H9 (cell line): ENCODE data around the gene TMEM202. TPM values are rescaled to one million over a fixed set of nuclear protein-coding genes. Genes with fewer than 3 reads are reported as not detected.

ENCODE experiments used
- DNase-seq: peaks from one replicate; pipeline ENCODE4 v3.0.0-alpha.2; 2017
- H2AFZ ChIP-seq: one replicate; pipeline ENCODE4 v1.6.1; 2013; ENCODE audit warnings: mild to moderate bottlenecking, low read length, control low read depth, moderate library complexity
- H2AK5ac ChIP-seq: 2 replicates; pipeline ENCODE4 v1.6.1; 2013; ENCODE audit warnings: low read length, control low read depth, mixed read lengths; ENCODE audit not compliant: insufficient read length
- H2BK120ac ChIP-seq: one replicate; pipeline ENCODE4 v1.6.1; 2013; ENCODE audit warnings: low read depth, mild to moderate bottlenecking, low read length, control low read depth, inconsistent platforms; ENCODE audit not compliant: poor library complexity, severe bottlenecking
- H2BK12ac ChIP-seq: 2 replicates; pipeline ENCODE4 v1.6.1; 2013; ENCODE audit warnings: low read length, control low read depth, mixed read lengths, low read depth; ENCODE audit not compliant: insufficient read length
- H2BK15ac ChIP-seq: 2 replicates; pipeline ENCODE4 v1.6.1; 2013; ENCODE audit warnings: low read depth, low read length, control low read depth
- H2BK20ac ChIP-seq: one replicate; pipeline ENCODE4 v1.6.1; 2013; ENCODE audit warnings: low read depth, mild to moderate bottlenecking, low read length, control low read depth, inconsistent platforms; ENCODE audit not compliant: poor library complexity, severe bottlenecking
- H2BK5ac ChIP-seq: 2 replicates; pipeline ENCODE4 v1.6.1; 2013; ENCODE audit warnings: low read length, control low read depth, mixed read lengths; ENCODE audit not compliant: insufficient read length
- H3K14ac ChIP-seq: 2 replicates; pipeline ENCODE4 v1.6.1; 2013; ENCODE audit warnings: low read length, control low read depth; ENCODE audit not compliant: insufficient read depth
- H3K18ac ChIP-seq: 2 replicates; pipeline ENCODE4 v1.6.1; 2013; ENCODE audit warnings: low read depth, mild to moderate bottlenecking, mixed read lengths, low read length, control low read depth; ENCODE audit not compliant: insufficient read length
- H3K23ac ChIP-seq: 2 replicates; pipeline ENCODE4 v1.6.1; 2013; ENCODE audit warnings: low read length, control low read depth, mixed read lengths, low read depth; ENCODE audit not compliant: insufficient read length
- H3K23me2 ChIP-seq: 2 replicates; pipeline ENCODE4 v1.6.1; 2013; ENCODE audit warnings: low read depth, mild to moderate bottlenecking, mixed read lengths, low read length, control low read depth; ENCODE audit not compliant: insufficient read length, poor library complexity, severe bottlenecking
- H3K27ac ChIP-seq: 2 replicates; pipeline ENCODE4 v1.5.1; 2013; ENCODE audit warnings: low read length, control low read depth, mixed read lengths, low read depth; ENCODE audit not compliant: insufficient read length
- H3K27me3 ChIP-seq: 2 replicates; pipeline ENCODE4 v1.6.1; 2013; ENCODE audit warnings: low read length, control low read depth, inconsistent platforms; ENCODE audit not compliant: insufficient read depth
- H3K4ac ChIP-seq: 2 replicates; pipeline ENCODE4 v1.6.1; 2013; ENCODE audit warnings: low read depth, mild to moderate bottlenecking, control low read depth, inconsistent platforms, low read length, moderate library complexity
- H3K4me1 ChIP-seq: 2 replicates; pipeline ENCODE4 v1.6.1; 2013; ENCODE audit warnings: low read length, control low read depth, inconsistent platforms; ENCODE audit not compliant: insufficient read depth
- H3K4me2 ChIP-seq: 2 replicates; pipeline ENCODE4 v1.6.1; 2013; ENCODE audit warnings: low read length, control low read depth, mixed read lengths; ENCODE audit not compliant: insufficient read length, insufficient read depth
- H3K56ac ChIP-seq: 2 replicates; pipeline ENCODE4 v1.6.1; 2013; ENCODE audit warnings: low read depth, mild to moderate bottlenecking, mixed read lengths, low read length, control low read depth; ENCODE audit not compliant: insufficient read length
- H3K79me1 ChIP-seq: 2 replicates; pipeline ENCODE4 v1.6.1; 2013; ENCODE audit warnings: low read depth, mild to moderate bottlenecking, moderate library complexity, low read length, control low read depth, inconsistent platforms; ENCODE audit not compliant: insufficient read depth, poor library complexity, severe bottlenecking
- H3K79me2 ChIP-seq: 2 replicates; pipeline ENCODE4 v1.6.1; 2013; ENCODE audit warnings: low read length, control low read depth, inconsistent platforms; ENCODE audit not compliant: insufficient read depth
- H3K9ac ChIP-seq: 2 replicates; pipeline ENCODE4 v1.6.1; 2013; ENCODE audit warnings: low read length, control low read depth, mixed read lengths; ENCODE audit not compliant: insufficient read length; ENCODE audit errors: extremely low read depth
- H3K9me3 ChIP-seq: one replicate; pipeline ENCODE4 v1.6.1; 2013; ENCODE audit warnings: low read depth, low read length, inconsistent platforms; ENCODE audit not compliant: control insufficient read depth
- H3T11ph ChIP-seq: one replicate; pipeline ENCODE4 v1.6.1; 2013; ENCODE audit warnings: mild to moderate bottlenecking, low read length, control low read depth, inconsistent platforms
- H4K20me1 ChIP-seq: one replicate; pipeline ENCODE4 v1.6.1; 2013; ENCODE audit not compliant: control insufficient read depth, insufficient read length, insufficient read depth
- H4K5ac ChIP-seq: 2 replicates; pipeline ENCODE4 v1.6.1; 2013; ENCODE audit warnings: low read depth, mild to moderate bottlenecking, mixed read lengths, low read length, control low read depth; ENCODE audit not compliant: insufficient read length
- H4K8ac ChIP-seq: replicated peaks from 2 replicates; pipeline ENCODE4 v1.6.1; 2013; ENCODE audit warnings: low read length, control low read depth, mixed read lengths, low read depth; ENCODE audit not compliant: insufficient read length
- H4K91ac ChIP-seq: 2 replicates; pipeline ENCODE4 v1.6.1; 2013; ENCODE audit warnings: low read depth, mild to moderate bottlenecking, moderate library complexity, mixed read lengths, low read length, control low read depth; ENCODE audit not compliant: insufficient read length
- H3K27ac Mint-ChIP-seq, 3 experiments: 2 replicates in 2 of 3; 3 replicates in 1 of 3; pipeline ENCODE4 v1.8.0; 2020 to 2021; ENCODE audit warnings: mixed read lengths in 3 of 3, mild to moderate bottlenecking in 1 of 3, moderate library complexity in 1 of 3
- H3K27me3 Mint-ChIP-seq: 2 replicates; pipeline ENCODE4 v1.8.0; 2021; ENCODE audit warnings: low read depth, mild to moderate bottlenecking, moderate library complexity, mixed read lengths
- H3K36me3 Mint-ChIP-seq, 3 experiments: 2 replicates in 2 of 3; 3 replicates in 1 of 3; pipeline ENCODE4 v1.8.0; 2020 to 2021; ENCODE audit warnings: low read depth in 3 of 3, mixed read lengths in 3 of 3; ENCODE audit not compliant: insufficient read depth in 1 of 3
- H3K4me1 Mint-ChIP-seq, 2 experiments: 2 replicates each; pipeline ENCODE4 v1.8.0; 2020; ENCODE audit warnings: mixed read lengths in 2 of 2
- H3K4me3 Mint-ChIP-seq, 2 experiments: 2 replicates in 1 of 2; 3 replicates in 1 of 2; pipeline ENCODE4 v1.8.0; 2020 to 2021; ENCODE audit warnings: mild to moderate bottlenecking in 2 of 2, mixed read lengths in 2 of 2, moderate library complexity in 1 of 2
- H3K9me3 Mint-ChIP-seq, 2 experiments: 2 replicates in 1 of 2; 3 replicates in 1 of 2; pipeline ENCODE4 v1.8.0; 2020; ENCODE audit warnings: mild to moderate bottlenecking in 2 of 2, mixed read lengths in 2 of 2, moderate library complexity in 1 of 2
- WGBS: extraction: QIAGEN DNeasy Blood & Tissue Kit; methylation state at CpG from one replicate; pipeline ENCODE4 v1.1.7; 2013; ENCODE audit warnings: missing lambda C conversion rate, low lambda C conversion rate, mixed read lengths; ENCODE audit not compliant: insufficient read length; ENCODE audit errors: extremely low coverage; 5-methylcytosine and 5-hydroxymethylcytosine counted together
- total RNA-seq: library from RNA; stranded (reverse); gene quantifications from 2 replicates; pipeline ENCODE4 v1.2.1, GENCODE V29; 2021
- TF ChIP-seq, protein P1 (sequence below): fragments of 200-600 bp; sonication (generic); conservative IDR thresholded peaks from 3 replicates; pipeline ENCODE4 v1.8.0; 2021; ENCODE audit warnings: antibody characterized with exemption, mild to moderate bottlenecking

TMEM202 gene
- total RNA-seq, 1 experiment from 2014 or later = not detected

GRCh38 chr15:72402726-72403125 lies 4.6 kb downstream of the TMEM202 start:
- Histone ChIP-seq H3K9ac (no peak overlapping the region), H3K79me2 (no peaks in the 10 kb centered on the region), H3T11ph (no peak overlapping the region), H3K27me3 (no peaks in the 10 kb centered on the region; the same call in 1 of the 2 replicates), H4K5ac (no peak overlapping the region), H3K4me2 (no peak overlapping the region), H4K8ac (no peak overlapping the region), H2BK5ac (no peak overlapping the region), H2AFZ (no peak overlapping the region), H3K23ac (no peak overlapping the region), H3K27ac (no peak overlapping the region), H3K14ac (no peak overlapping the region), H2AK5ac (no peak overlapping the region), H2BK120ac (no peak overlapping the region), H3K56ac (no peak overlapping the region), H3K9me3 (no peaks in the 10 kb centered on the region), H3K79me1 (no peaks in the 10 kb centered on the region), H3K4ac (no peak overlapping the region), H3K23me2 (no peaks in the 10 kb centered on the region), H4K91ac (no peak overlapping the region), H3K4me1 (no peaks in the 10 kb centered on the region), H4K20me1 (no peaks in the 10 kb centered on the region), H2BK15ac (no peak overlapping the region), H2BK12ac (no peak overlapping the region), H2BK20ac (no peak overlapping the region), H3K18ac (no peak overlapping the region)
- TF ChIP-seq, protein P1, sequence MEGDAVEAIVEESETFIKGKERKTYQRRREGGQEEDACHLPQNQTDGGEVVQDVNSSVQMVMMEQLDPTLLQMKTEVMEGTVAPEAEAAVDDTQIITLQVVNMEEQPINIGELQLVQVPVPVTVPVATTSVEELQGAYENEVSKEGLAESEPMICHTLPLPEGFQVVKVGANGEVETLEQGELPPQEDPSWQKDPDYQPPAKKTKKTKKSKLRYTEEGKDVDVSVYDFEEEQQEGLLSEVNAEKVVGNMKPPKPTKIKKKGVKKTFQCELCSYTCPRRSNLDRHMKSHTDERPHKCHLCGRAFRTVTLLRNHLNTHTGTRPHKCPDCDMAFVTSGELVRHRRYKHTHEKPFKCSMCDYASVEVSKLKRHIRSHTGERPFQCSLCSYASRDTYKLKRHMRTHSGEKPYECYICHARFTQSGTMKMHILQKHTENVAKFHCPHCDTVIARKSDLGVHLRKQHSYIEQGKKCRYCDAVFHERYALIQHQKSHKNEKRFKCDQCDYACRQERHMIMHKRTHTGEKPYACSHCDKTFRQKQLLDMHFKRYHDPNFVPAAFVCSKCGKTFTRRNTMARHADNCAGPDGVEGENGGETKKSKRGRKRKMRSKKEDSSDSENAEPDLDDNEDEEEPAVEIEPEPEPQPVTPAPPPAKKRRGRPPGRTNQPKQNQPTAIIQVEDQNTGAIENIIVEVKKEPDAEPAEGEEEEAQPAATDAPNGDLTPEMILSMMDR = no peak
- H3K36me3 Mint-ChIP-seq = no peaks in the 10 kb centered on the region
- no CpG with 5 or more reads among the region's 5 CpGs for WGBS
- no peak overlapping the region for H3K27ac Mint-ChIP-seq
- no peaks in the 10 kb centered on the region for H3K4me1 Mint-ChIP-seq
- peaks cover 62% of the 10 kb centered on the region for H3K27me3 Mint-ChIP-seq
- DNase-seq = no peak
- peaks cover 0 to under 1% of the 10 kb centered on the region in 2 experiments; a peak in 1 of 5 replicates for H3K9me3 Mint-ChIP-seq
- no peak overlapping the region for H3K4me3 Mint-ChIP-seq
